Aorta (tissue), 5 donors: ENCODE results near the gene RASSF5. TPM values are rescaled to one million over a fixed set of nuclear protein-coding genes. Genes with fewer than 3 reads are reported as not detected.
A peak's percentile ranks its signal among the peaks of the same experiment; 100 is the strongest.

Source experiments
- ATAC-seq: fragments of 200-7000 bp; cut with Tn5 transposase; one replicate; pipeline ENCODE4 v1.9.1; 2022; ENCODE audit warnings: moderate library complexity; ENCODE audit not compliant: low FRiP score
- DNase-seq, 2 donors: peaks; one replicate each; pipeline ENCODE4 v3.0.0-alpha.2; 2020
- H3K27ac ChIP-seq, 2 donors: one replicate each; pipeline ENCODE4 v1.5.1; 2013; ENCODE audit warnings: low read length in 2 of 2, mild to moderate bottlenecking in 2 of 2, moderate library complexity in 2 of 2, control low read depth in 1 of 2, inconsistent platforms in 1 of 2, low read depth in 1 of 2
- H3K27me3 ChIP-seq, 2 donors: one replicate each; pipeline ENCODE4 v1.6.1; 2013; ENCODE audit warnings: control low read depth in 1 of 2, low read length in 1 of 2, mild to moderate bottlenecking in 1 of 2, moderate library complexity in 1 of 2; ENCODE audit not compliant: insufficient read depth in 2 of 2, control insufficient read depth in 1 of 2
- H3K36me3 ChIP-seq, 2 donors: one replicate each; pipeline ENCODE4 v1.6.1; 2013; ENCODE audit warnings: control low read depth in 1 of 2, low read length in 1 of 2, mild to moderate bottlenecking in 1 of 2; ENCODE audit not compliant: insufficient read depth in 2 of 2, control insufficient read depth in 1 of 2
- H3K4me1 ChIP-seq, 2 donors: one replicate each; pipeline ENCODE4 v1.6.1; 2013; ENCODE audit warnings: low read length in 2 of 2, control low read depth in 1 of 2, mild to moderate bottlenecking in 1 of 2, moderate library complexity in 1 of 2; ENCODE audit not compliant: insufficient read depth in 2 of 2, control insufficient read depth in 1 of 2
- H3K4me3 ChIP-seq, 2 donors: one replicate each; pipeline ENCODE4 v1.5.1; 2013; ENCODE audit warnings: low read length in 2 of 2, control low read depth in 1 of 2, mild to moderate bottlenecking in 1 of 2
- H3K9me3 ChIP-seq: one replicate; pipeline ENCODE4 v1.6.1; 2013; ENCODE audit warnings: mild to moderate bottlenecking, low read length; ENCODE audit not compliant: control insufficient read depth
- WGBS, 2 donors: extraction: QIAGEN DNeasy Blood & Tissue Kit; methylation state at CpG; one replicate each; pipeline ENCODE4 v1.1.7; 2013; 5-methylcytosine and 5-hydroxymethylcytosine counted together
- intact Hi-C, 2 donors: fragments of 100-400 bp; cut with DNase I; formaldehyde crosslinking; loops; one replicate each; pipeline versions ENCODE4 v1.14.2 to v1.15.0; 2022
- polyA plus RNA-seq, 2 donors: library from polyadenylated mRNA; stranded (reverse); fragments of 200-250 nt; gene quantifications; one replicate each; pipeline ENCODE4 v1.2.3, GENCODE V29; 2013
- total RNA-seq, 2 donors: library from RNA; stranded (reverse); fragmentation: NEBNext Ultra II Directional; extraction: Animal tissue kit (Norgen Biotek cat#: 25700); gene quantifications; one replicate each; pipeline ENCODE4 v1.2.1, GENCODE V29; 2021
- donor health status: healthy with polysubstance abuse.
- donor health status: Bipolar disorder and iron deficiency.
- donor health status: DM: no; HTN: no; CAD: no.
- donor health status: DM: no; HTN: no; CAD: no.
- donor health status: DM: yes; HTN: yes; CAD: no.

The RASSF5 gene
- total and polyA plus RNA-seq, 4 donors = 2.1 to 18.2 (median 9.9) TPM

GRCh38 chr1:206568779-206569352 is 61.5 kb downstream of the RASSF5 start:
- 94 to 95% methylated on average over 8 of the region's 8 CpGs for WGBS, 2 donors
- no peaks in the 10 kb centered on the region for H3K36me3 ChIP-seq
- no peak overlapping the region for H3K27ac ChIP-seq
- ATAC-seq (no peak), DNase-seq (no peak)
- H3K4me3 ChIP-seq = no peak overlapping the region
- H3K4me1 ChIP-seq = no peaks in the 10 kb centered on the region
- H3K27me3 ChIP-seq = no peaks in the 10 kb centered on the region
- H3K9me3 ChIP-seq = no peaks in the 10 kb centered on the region
- intact Hi-C loops = no loop called here

DNA sequence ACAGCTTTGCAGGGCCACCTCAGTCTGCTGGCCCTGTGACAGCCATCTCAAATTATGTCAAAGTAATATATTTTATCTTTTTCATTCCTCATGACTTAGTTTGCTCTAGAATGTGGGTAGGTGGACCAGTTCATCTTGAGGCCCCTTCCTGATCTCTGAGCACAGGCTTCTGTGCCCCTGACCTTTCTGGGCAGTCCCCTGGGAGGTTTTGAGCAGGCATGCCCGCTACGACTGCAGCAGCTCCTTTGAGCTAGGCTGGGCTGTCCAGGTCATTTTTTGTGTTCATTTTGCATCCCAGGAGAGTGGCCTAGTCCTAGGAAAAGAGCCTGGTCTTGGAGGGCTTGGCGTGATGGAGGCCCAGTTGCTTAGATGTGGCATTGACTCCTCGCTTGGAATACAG is 62.2 kb downstream of the RASSF5 start:
- H3K9me3 ChIP-seq = no peaks in the 10 kb centered on the region
- WGBS, 2 donors = 93 to 94% methylated on average over 4 of the region's 4 CpGs
- intact Hi-C loops = no loop called here
- no peak overlapping the region for H3K27ac ChIP-seq
- ATAC-seq = no peak
- H3K27me3 ChIP-seq = no peaks in the 10 kb centered on the region
- H3K36me3 ChIP-seq = no peaks in the 10 kb centered on the region
- H3K4me3 ChIP-seq = no peak overlapping the region
- no peaks in the 10 kb centered on the region for H3K4me1 ChIP-seq
- DNase-seq = no peak

DNA sequence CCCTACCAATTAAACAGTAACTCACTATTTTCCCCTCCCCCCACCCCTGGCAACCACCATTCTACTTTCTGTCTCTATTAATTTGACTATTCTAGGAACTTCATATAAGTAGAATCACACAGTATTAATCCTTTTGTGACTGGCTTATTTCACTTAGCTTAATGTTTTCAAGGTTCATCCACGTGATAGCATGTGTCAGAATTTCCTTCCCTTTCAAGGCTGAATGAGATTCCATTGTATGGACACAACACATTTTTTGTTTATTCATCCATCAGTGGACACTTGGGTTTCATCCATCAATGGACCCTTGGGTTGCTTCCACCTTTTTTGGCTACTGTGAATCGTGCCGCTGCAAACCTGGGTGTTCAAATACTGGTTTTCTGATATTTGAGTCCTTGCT is 63.2 kb downstream of the RASSF5 start:
- Histone ChIP-seq H3K36me3 (no peaks in the 10 kb centered on the region), H3K27ac (no peak overlapping the region), H3K4me1 (no peaks in the 10 kb centered on the region), H3K4me3 (no peak overlapping the region), H3K27me3 (no peaks in the 10 kb centered on the region), H3K9me3 (no peaks in the 10 kb centered on the region)
- DNase-seq (no peak), ATAC-seq (no peak)
- intact Hi-C loops = no loop called here
- 92 to 94% methylated on average over 3 of the region's 3 CpGs for WGBS, 2 donors

DNA sequence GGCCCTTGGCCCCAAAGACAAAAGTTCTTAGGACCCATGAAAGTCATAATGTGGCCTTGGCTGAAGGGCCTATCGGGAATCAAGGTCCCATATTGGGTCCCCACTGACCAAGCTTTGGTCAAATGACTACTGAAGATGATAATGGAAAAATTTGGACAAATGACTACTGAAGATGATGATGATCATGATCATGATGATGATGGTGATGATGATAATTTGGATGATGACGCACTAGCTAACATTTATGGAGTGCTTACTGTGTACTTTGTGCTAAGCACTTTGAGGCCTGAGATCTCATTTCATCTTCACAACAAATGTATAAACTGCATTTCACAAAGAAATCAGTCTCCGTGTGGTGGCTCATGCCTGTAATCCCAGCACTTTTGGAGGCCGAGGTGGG is 65.5 kb downstream of the RASSF5 start:
- no peak overlapping the region for H3K27ac ChIP-seq
- intact Hi-C loops = no loop called here
- no peak overlapping the region for H3K4me3 ChIP-seq
- H3K27me3 ChIP-seq = no peaks in the 10 kb centered on the region
- DNase-seq (no peak), ATAC-seq (no peak)
- H3K9me3 ChIP-seq = no peaks in the 10 kb centered on the region
- 96 to 97% methylated on average over 4 of the region's 4 CpGs for WGBS, 2 donors
- H3K4me1 ChIP-seq = no peaks in the 10 kb centered on the region
- H3K36me3 ChIP-seq = no peaks in the 10 kb centered on the region

GRCh38 chr1:206573319-206573718 is 66.0 kb downstream of the RASSF5 start:
- 86 to 92% methylated on average over 4 of the region's 4 CpGs for WGBS, 2 donors
- Histone ChIP-seq H3K4me1 (no peaks in the 10 kb centered on the region), H3K27me3 (no peaks in the 10 kb centered on the region), H3K27ac (no peak overlapping the region), H3K36me3 (no peaks in the 10 kb centered on the region), H3K9me3 (no peaks in the 10 kb centered on the region), H3K4me3 (no peak overlapping the region)
- intact Hi-C loops = no loop called here
- DNase-seq = no peak
- ATAC-seq = no peak

DNA sequence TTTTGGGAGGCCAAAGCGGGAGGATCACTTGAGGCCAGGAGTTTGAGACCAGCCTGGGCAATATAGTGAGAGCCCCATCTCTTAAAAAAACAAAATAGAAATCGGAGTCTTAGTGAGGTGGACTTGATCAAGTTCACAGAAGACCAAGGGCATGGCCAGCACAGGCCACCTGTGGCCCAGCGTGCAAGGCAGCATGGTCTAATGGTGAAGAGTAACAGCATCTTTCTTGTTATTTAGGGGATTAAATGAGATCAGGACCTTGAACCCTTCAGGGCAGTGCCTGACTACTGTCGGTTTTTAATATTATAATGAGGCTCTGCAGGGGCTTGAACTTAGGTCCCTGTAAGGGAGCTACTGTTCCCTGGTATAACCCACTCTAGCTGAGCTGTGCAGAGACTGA is 66.4 kb downstream of the RASSF5 start:
- intact Hi-C loops = no loop called here
- no peaks in the 10 kb centered on the region for H3K36me3 ChIP-seq
- no peaks in the 10 kb centered on the region for H3K4me1 ChIP-seq
- 96% methylated on average over 4 of the region's 4 CpGs for WGBS, 2 donors
- H3K9me3 ChIP-seq = no peaks in the 10 kb centered on the region
- H3K27me3 ChIP-seq = no peaks in the 10 kb centered on the region
- DNase-seq = no peak
- H3K4me3 ChIP-seq = no peak overlapping the region
- no peak for ATAC-seq
- no peak overlapping the region for H3K27ac ChIP-seq

DNA sequence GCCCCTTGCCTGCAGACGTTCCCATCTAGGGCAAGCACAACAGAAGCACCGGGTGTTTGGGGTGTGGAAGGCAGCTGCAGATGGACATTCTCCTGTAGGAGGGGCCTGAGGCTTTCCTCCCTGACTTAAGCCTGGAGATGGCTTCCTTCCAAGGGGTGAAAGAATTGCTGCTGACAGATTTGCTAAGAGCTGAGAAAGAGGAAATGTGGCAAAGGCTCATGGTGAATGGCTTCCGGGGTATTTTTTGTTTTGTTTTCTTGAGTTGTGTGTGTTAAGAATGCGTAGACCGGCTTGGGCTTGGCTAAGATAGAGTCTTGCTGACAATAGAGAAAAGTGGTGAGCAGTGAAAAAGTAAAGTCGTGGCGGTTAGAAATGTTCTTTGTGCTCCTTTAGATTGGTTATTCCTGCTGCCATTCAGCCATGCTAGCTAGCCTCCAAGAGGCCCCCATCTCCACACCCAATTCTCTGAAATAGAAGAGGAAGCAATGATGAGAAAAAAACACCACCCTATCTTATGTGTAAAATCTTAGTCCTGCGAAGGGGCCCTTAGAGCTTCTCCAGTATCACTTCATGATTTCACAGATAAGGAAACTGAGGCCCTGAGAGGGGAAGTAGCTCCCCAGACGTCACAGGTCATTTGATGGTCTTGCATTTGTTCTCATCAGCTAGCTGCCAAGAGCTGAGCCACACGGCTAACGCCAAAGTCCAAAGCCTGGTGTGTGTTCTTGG is 68.0 kb downstream of the RASSF5 start:
- 61 to 65% methylated on average over 11 of the region's 11 CpGs for WGBS, 2 donors
- Histone ChIP-seq H3K4me3 (no peak overlapping the region), H3K9me3 (no peaks in the 10 kb centered on the region), H3K27me3 (no peaks in the 10 kb centered on the region), H3K4me1 (no peaks in the 10 kb centered on the region), H3K27ac (no peak overlapping the region), H3K36me3 (no peaks in the 10 kb centered on the region)
- ATAC-seq = peak; percentile 52
- intact Hi-C loops = no loop called here
- DNase-seq = peak in 1 of 2 donors; percentile 72

DNA sequence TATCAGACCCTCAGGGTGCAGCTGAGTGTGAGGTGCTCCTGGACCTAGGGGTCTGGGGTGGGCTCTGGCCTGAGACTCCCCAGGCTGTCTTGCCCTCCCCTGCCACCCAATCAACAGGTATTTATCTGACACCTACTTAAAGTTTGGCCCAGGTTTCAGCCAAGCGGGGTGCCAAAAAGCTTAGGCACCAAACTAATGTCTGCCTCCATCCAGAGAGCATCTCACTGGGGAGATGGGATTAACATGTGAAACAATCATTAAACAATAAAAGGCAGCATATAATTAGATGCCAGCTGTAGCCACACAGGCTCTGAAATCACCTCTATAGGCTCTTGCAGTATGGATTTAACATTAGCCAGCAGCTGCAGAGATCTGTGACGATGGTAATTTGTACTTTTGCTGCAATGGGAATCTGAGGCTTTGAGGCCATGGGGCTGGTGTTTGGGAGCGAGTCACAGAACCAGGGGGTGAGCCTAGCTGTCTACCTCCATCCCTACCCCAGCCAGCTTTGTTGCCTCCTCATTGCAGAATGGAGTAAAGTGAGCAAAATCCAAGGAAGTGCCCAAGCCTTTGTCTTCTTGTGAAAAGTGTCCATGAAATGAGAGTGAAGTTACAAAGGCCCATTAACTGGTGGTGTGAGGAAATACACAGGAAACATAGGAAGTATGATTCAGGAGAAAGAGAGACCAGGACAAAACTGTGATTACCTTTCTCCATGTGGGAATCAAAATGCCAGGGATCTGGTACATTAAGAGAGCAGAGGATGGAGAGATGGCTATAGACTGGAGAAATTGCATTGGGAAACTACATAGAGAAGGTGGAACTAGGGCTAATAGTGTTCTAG is 68.8 kb downstream of the RASSF5 start:
- Histone ChIP-seq H3K36me3 (no peaks in the 10 kb centered on the region), H3K27me3 (no peaks in the 10 kb centered on the region), H3K4me3 (no peak overlapping the region), H3K9me3 (no peaks in the 10 kb centered on the region), H3K27ac (no peak overlapping the region), H3K4me1 (no peaks in the 10 kb centered on the region)
- no peak for ATAC-seq
- 91 to 94% methylated on average over 3 of the region's 3 CpGs for WGBS, 2 donors
- intact Hi-C loops = no loop called here
- DNase-seq = no peak
